Activated CD4-positive, alpha-beta T cell treated with anti-CD3 and anti-CD28 coated beads for 4 hours (primary cell): ENCODE results near the gene TMEM132C.
"Not testable (repeated sequence)": the region's sequence is repeated elsewhere in the genome, so short reads cannot be mapped to it uniquely, and the experiment has no call there.

Experiments used
- DNase-seq, 2 donors: peaks; one replicate each; pipeline ENCODE4 v3.0.0-alpha.2; 2020

Gene TMEM132C

DNA sequence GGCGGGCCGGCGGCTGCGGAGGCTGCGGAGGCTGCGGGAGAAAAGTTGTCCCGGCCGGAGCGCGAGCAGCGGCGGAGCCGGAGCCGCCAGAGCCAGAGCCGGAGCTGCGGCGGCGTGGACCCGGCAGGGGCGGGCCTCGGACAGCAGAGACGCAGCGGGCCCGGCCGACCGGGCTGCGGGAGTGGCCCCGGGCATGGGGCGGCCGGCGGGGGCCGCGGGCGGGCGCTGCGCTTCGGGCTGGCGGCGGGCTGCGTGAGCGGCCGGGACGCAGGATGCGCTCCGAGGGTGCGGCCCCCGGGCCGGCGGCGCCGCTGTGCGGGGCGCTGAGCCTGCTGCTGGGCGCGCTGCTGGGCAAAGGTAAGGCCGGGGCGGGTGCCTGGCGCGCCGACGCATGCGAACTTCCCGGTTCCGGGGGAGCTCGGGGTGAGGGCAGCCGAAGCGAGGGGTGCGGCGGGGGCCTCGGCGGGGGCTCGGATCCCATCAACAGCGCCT, at the start of gene TMEM132C:
Gene TMEM132C, plus strand, starts transcription at position 40 of the 492 bp plus-strand sequence. Its CDS starts 233 bp downstream, at position 273.
- DNase-seq, result no peak

GRCh38 chr12:128224226-128224625, 42.7 kb upstream of the TMEM132C start:
- DNase-seq, result no peak

DNA sequence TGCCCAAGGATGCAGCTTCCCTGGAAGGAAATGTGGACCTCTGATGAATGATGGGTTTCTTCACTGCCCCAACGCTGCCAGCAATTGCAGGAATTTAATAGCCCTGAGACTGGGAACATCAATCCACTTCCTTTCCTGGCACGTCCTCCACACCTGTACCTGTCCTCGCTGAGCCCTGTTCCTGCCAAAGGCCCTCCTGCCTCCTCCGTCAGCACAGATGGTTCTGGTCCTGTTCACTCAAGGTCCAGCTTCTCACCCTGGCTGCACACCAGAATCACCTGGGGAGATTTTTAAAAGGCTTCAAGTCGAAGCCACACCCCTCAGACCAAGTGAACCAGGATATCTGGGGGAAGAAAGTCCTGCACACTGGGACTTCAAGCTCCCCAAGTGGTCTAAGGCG, 38.4 kb upstream of the TMEM132C start:
- DNase-seq, result no peak

DNA sequence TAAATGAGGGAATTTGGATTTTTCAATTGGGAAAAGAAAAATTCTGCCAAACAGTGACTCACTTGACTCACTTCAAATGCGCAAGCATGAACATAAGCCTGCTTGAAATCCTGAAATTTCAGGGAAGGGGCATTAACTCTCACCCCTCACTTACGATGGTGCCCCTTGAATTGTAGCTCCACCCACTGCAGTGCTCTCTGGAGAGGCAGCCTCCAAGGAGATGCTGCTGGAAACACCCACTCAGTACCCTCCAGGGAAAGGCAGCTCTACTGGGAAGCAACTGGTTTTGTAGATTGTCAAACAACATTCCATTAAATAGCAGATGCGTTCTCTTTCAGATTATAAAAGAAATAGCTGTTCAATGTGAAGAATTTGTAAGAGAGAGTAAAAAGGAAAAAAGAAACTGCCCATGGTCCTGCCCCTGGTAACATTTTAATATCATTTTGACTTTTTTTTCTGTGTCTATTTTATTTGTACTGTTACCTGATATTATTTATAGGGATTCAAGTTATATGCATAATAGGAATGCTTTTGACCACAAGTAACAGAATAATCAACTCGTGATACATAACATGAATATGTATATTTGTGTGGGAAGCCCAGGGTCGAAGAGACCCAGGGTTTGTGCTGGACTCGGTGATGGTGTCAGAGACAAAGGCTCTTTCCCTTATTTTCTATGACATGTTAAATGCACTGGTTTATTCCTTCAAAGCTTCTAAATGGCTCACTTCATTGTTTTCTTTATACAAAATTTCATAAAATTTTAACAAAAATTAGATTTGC, 31.1 kb upstream of the TMEM132C start:
- no peak for DNase-seq

DNA sequence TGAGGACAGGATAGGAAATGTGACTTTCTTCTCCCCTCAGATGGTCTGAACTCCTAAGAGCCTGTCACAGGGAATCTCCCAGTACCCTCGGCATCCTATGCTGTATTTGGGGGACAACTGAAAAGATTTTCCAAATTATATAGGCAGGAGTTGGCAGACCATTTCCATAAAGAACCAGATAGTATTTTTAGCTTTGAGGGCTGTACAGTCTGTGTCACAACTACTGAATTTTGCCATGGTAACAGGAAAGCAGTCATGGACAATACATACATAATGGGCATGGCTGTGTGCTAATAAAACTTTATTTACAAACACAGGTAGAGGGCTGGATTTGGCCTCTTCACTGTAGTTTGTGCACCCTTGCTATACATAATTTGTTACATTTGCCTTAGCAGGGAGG, 30.4 kb upstream of the TMEM132C start:
- no peak for DNase-seq

GRCh38 chr12:128240745-128241144, 26.2 kb upstream of the TMEM132C start:
- no peak for DNase-seq

- DNase-seq, result no peak
Measured at GRCh38 chr12:128245121-128245520, 21.8 kb upstream of the TMEM132C start.

DNA sequence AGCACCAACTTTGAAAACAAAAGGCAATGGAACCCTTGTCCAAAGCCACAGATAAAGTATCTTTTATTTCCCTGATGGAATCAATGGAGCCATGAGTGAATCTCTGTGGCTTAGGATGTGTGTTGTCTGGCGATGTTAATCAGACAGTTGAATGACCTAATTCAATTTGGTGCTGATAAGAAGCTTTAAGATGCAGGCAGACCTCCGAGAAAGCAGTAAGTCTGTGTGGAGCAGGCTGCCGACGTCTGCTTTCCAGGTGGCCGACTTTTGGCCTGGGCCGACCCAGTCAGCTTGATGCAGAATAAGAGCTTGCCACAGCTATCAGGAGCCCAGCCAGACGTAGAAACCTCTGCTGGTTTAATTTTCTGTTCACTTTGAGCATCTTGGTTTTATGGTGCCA, 21.1 kb upstream of the TMEM132C start:
- no peak for DNase-seq

DNA sequence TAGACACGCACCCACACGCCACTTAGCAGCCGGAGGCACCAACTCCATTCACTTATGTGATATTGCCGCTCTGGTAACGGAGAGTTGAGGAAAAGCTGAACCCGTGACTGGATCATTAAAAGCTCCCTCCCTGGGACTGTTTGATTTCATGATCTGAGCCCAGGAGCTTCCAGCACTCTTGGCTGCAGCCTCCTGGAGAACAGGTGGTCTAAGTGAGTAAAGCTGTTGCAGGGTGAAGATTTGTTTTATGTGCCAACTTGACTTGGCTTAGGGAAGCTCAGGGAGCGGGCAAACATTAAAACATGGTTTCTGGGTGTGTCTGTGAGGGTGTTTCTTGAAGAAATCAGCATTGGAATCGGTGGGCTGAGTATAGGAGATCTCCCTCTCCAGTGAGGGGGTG, 16.9 kb upstream of the TMEM132C start:
- DNase-seq, result no peak

- not testable (repeated sequence) for DNase-seq
Measured at GRCh38 chr12:128253829-128254228, 13.1 kb upstream of the TMEM132C start.

DNA sequence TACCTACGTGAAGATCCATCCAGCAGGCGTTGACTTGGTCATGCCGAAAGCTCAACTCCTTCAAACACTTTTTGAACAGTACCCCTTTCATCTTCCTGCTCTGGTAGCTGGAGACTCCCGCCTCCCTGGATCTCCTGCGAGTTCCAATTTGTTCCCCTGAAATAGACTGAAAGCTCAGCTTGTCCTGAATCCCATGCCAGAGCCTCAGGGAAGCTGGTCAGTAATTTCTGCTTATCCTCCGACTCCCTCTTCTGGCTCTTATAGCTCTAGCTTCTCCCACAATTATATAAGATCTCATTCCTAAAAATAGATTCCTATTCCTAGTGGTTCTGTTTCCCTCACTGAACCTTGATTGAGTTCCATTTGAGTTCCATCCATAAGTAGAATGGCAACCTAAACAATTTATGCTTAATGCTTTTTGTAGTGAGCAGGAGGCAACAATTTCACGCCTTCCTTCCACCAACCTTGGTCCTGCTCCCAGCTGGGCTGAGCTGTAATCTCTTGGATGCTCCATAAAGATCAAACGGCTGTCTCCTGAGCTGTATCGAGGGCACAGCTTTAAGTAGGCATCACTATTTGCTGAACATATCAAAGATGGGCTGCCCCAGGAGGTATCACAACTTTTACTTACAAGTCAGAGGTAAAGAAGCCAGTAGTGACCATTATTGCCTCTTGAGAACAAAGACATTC, 8.0 kb upstream of the TMEM132C start:
- DNase-seq, result no peak

DNA sequence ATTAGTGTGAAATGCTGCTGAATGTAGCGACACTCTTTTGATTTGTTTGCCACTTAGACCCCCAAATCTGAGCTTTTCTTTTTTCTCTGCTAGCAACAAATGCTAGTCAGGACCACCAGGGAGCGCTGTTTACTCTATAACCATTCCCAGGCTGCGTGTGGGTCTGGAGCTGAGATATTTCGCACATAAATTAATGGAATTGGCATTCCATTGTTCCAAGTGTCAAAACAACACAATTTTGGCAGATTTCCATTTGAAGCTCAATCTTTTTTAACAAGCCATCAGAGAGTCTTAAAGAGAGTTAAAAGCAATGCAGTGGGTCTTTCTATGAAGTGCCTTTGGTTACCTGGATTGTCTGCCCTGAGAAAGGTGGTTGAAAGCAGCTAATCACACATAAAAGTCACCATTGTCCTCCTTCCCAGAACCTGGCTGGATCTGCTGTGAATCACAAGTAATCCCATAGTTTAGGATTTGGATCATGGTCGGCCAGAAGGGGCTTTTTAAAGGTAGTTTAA, 7.4 kb upstream of the TMEM132C start:
- no peak for DNase-seq

- no peak for DNase-seq
Measured at GRCh38 chr12:128261757-128262156, 5.2 kb upstream of the TMEM132C start.

GRCh38 chr12:128265566-128265965, 1.4 kb upstream of the TMEM132C start:
- DNase-seq, result no peak

GRCh38 chr12:128266086-128266485, 884 bp upstream of the TMEM132C start:
- DNase-seq, result no peak

- no peak for DNase-seq
Measured at GRCh38 chr12:128266541-128267130, 334 bp upstream of the TMEM132C start.

DNA sequence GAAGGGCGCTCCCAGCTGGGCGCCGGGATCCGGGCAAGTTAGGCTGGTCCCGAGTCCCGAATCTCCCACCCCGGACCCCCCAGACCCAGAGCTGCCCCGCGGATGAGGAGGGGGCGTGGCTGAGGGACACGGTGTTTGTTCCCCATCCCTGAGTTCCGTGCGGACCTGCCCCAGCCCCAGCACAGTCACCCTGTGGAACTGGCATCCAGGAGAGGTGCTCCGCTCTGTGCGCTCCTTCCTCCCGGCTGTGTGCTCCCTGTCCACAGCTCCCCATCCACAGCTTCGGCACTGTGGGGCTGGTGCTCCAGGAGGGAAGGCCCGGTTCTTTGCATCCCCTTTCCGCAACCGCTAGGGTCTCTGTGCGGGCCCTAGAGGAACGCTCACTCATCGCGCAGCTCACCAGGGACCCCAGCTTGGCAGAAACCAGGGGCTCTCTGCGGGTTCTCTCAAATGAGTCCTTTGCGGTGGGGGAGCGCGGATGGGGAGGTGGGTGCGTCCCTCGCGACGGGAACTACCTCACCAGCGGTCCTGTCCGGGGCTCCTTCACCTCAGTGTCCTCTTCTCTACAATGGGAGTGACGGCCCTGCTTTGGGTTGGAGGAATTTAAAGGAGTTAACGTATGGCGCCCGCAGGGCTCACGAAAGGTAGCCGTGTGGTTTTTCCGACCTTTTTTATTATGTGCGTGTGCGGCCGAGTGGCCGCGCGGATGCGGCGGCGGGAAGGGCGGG, 845 bp downstream of the TMEM132C start:
- DNase-seq, result no peak

GRCh38 chr12:128268379-128268995, 1.5 kb downstream of the TMEM132C start:
- DNase-seq, result no peak

GRCh38 chr12:128269181-128269591, 2.2 kb downstream of the TMEM132C start:
- no peak for DNase-seq

DNA sequence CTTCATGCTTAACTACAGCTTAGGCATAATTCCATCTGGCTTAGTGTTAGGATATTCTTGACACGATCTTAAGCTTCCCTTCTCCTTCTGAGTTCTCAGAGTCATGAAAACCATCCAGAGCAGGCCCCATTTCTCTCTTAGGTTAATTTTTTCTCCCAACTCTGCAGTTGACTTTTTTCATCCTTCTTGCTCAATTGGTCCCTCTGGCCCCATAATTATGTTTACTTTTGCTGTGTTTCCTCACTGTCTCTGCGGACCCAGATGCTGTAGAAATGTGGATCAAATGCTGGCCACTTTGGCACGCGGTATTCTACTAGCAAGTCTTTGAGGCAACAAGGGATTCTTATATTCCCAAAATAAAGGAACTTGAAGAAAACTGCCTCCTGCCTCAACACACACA, 9.5 kb downstream of the TMEM132C start:
- no peak for DNase-seq

- no peak for DNase-seq
Measured at GRCh38 chr12:128286970-128287369, 20.0 kb downstream of the TMEM132C start.

DNA sequence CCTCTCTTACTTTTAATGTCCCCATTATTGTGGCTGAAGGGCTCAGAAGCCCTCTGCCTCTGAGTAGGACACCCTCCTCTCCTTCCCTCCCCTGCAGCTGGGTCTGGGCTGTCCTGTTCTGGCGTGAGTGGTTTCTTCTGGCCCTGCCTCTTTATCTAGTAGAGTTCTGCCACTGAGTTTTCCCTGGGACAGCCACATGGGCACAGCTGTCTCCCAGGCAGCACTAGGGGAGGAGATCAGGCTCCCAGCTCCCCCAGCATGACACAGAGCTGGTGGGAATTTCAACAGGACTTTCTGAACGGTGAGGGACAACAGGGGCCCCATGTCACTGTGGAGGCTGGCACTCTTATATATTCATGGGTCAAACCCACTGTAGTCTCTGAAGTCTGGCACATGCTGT, 21.4 kb downstream of the TMEM132C start:
- no peak for DNase-seq
